ENCODE results near the gene MED16.

Gene MED16

GRCh38 chr19:868458-869244 is 24.3 kb downstream of the MED16 start:
- no peak overlapping the region for H3K4me3 ChIP-seq (ENCODE audit: insufficient read depth in 1 of 2, low read depth in 1 of 2, low read length in 2 of 2)
- no peak overlapping the region for H3K23ac ChIP-seq (ENCODE audit: low read length in 2 of 2)
- H2BK5ac ChIP-seq (ENCODE audit: low read depth, low read length, poor library complexity, severe bottlenecking): no peak overlapping the region
- H3K4ac ChIP-seq (ENCODE audit: low read depth in 1 of 2, low read length in 2 of 2): peak overlapping the region in 1 of 2 experiments; percentile 6
- DNase-seq: no peak
- 91% methylated on average over 34 of the region's 34 CpGs for WGBS
- peak overlapping the region; percentile 27 for H4K8ac ChIP-seq (ENCODE audit: low read length)
- peak overlapping the region; percentile 45 to 58 for H3K18ac ChIP-seq (ENCODE audit: low read depth in 1 of 2, low read length in 2 of 2)
- H3K27me3 ChIP-seq (ENCODE audit: control insufficient read depth in 1 of 2, insufficient read depth in 1 of 2, low read length in 2 of 2): no peaks in the 10 kb centered on the region
- H2BK120ac ChIP-seq (ENCODE audit: low read depth, low read length): no peak overlapping the region
- H3K4me2 ChIP-seq (ENCODE audit: low read length, poor library complexity, severe bottlenecking): no peak overlapping the region
- peak overlapping the region; percentile 56 for H3K27ac ChIP-seq (ENCODE audit: low read length, poor library complexity, severe bottlenecking)
- peaks cover 5% of the 10 kb centered on the region for H3K79me1 ChIP-seq (replicated peaks; ENCODE audit: low read length, poor library complexity, severe bottlenecking)
- H3K36me3 ChIP-seq (ENCODE audit: control insufficient read depth in 1 of 2, insufficient read depth in 2 of 2, low read depth in 1 of 2, low read length in 2 of 2): peaks cover 13 to 44% of the 10 kb centered on the region in 2 experiments
- H2BK15ac ChIP-seq (ENCODE audit: low read depth, poor library complexity, severe bottlenecking): no peak overlapping the region
- no peaks in the 10 kb centered on the region for H3K9me3 ChIP-seq (ENCODE audit: control insufficient read depth, low read length)
- H4K91ac ChIP-seq (ENCODE audit: low read length): peak overlapping the region; percentile 90
- no peak overlapping the region for H3K14ac ChIP-seq (ENCODE audit: low read length in 2 of 2)
- peak overlapping the region; percentile 68 for H3K9ac ChIP-seq (ENCODE audit: low read length)
- H2AK5ac ChIP-seq (ENCODE audit: low read length, severe bottlenecking): peak overlapping the region; percentile 43
- peaks cover 61% of the 10 kb centered on the region for H3K4me1 ChIP-seq (ENCODE audit: control insufficient read depth, insufficient read depth, low read depth, low read length)
- H2BK12ac ChIP-seq (ENCODE audit: low read length in 2 of 2): peak overlapping the region; percentile 57 to 69
- no peak overlapping the region for H2AFZ ChIP-seq (ENCODE audit: low read depth, low read length)

DNA sequence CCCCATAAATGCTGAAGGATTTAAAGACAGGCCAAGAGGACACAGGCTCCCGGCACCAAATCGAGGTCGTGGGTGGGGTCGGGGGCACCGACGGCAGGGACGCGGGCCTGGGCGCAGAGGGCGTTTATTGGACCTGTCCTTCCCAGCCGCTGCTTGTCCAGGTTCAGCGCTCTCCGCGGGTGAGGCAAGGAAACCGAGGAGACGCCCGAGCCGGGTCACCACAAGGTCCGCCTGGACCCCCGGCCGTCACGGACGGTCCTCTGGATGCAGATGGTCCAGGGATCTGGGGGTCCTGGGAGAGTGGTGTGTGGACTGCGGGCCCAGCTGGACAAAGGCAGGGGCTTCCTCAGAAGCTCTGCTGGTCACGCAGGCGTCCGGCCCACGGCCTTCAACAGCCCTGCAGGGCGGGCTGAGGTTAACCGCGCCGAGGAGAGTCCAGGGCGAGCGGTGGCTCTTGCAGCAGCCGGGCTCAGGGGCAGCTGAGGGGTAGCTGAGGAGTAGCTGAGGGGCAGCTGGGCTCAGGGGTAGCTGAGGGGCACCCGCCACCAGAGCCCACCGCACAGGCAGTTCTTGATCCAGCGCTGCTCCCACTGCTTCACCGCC is 25.0 kb downstream of the MED16 start:
- DNase-seq: no peak
- Histone ChIP-seq H3K4ac (ENCODE audit: low read depth in 1 of 2, low read length in 2 of 2) (no peak overlapping the region), H3K27me3 (ENCODE audit: control insufficient read depth in 1 of 2, insufficient read depth in 1 of 2, low read length in 2 of 2) (no peaks in the 10 kb centered on the region), H2BK12ac (ENCODE audit: low read length in 2 of 2) (no peak overlapping the region), H3K4me2 (ENCODE audit: low read length, poor library complexity, severe bottlenecking) (no peak overlapping the region), H3K4me1 (ENCODE audit: control insufficient read depth, insufficient read depth, low read depth, low read length) (peaks cover 61% of the 10 kb centered on the region), H4K91ac (ENCODE audit: low read length) (no peak overlapping the region), H3K14ac (ENCODE audit: low read length in 2 of 2) (no peak overlapping the region), H2BK5ac (ENCODE audit: low read depth, low read length, poor library complexity, severe bottlenecking) (no peak overlapping the region), H3K4me3 (ENCODE audit: insufficient read depth in 1 of 2, low read depth in 1 of 2, low read length in 2 of 2) (no peak overlapping the region), H3K18ac (ENCODE audit: low read depth in 1 of 2, low read length in 2 of 2) (no peak overlapping the region), H2AFZ (ENCODE audit: low read depth, low read length) (no peak overlapping the region), H3K27ac (ENCODE audit: low read length, poor library complexity, severe bottlenecking) (peak overlapping the region; percentile 11), H2BK120ac (ENCODE audit: low read depth, low read length) (no peak overlapping the region), H2BK15ac (ENCODE audit: low read depth, poor library complexity, severe bottlenecking) (no peak overlapping the region), H2AK5ac (ENCODE audit: low read length, severe bottlenecking) (peak overlapping the region; percentile 81), H3K9me3 (ENCODE audit: control insufficient read depth, low read length) (no peaks in the 10 kb centered on the region), H3K9ac (ENCODE audit: low read length) (no peak overlapping the region), H3K79me1 (replicated peaks; ENCODE audit: low read length, poor library complexity, severe bottlenecking) (peaks cover 5% of the 10 kb centered on the region), H4K8ac (ENCODE audit: low read length) (no peak overlapping the region), H3K23ac (ENCODE audit: low read length in 2 of 2) (no peak overlapping the region), H3K36me3 (ENCODE audit: control insufficient read depth in 1 of 2, insufficient read depth in 2 of 2, low read depth in 1 of 2, low read length in 2 of 2) (peaks cover 13 to 41% of the 10 kb centered on the region in 2 experiments)
- WGBS: 96% methylated on average over 36 of the region's 39 CpGs

- no peaks in the 10 kb centered on the region for H3K9me3 ChIP-seq (ENCODE audit: control insufficient read depth, low read length)
- no peak for DNase-seq
- no peak overlapping the region for H3K23ac ChIP-seq (ENCODE audit: low read length in 2 of 2)
- H3K18ac ChIP-seq (ENCODE audit: low read depth in 1 of 2, low read length in 2 of 2): no peak overlapping the region
- no peak overlapping the region for H3K14ac ChIP-seq (ENCODE audit: low read length in 2 of 2)
- H3K4me1 ChIP-seq (ENCODE audit: control insufficient read depth, insufficient read depth, low read depth, low read length): peaks cover 63% of the 10 kb centered on the region
- no peak overlapping the region for H2BK5ac ChIP-seq (ENCODE audit: low read depth, low read length, poor library complexity, severe bottlenecking)
- H2AFZ ChIP-seq (ENCODE audit: low read depth, low read length): no peak overlapping the region
- peaks cover 13 to 40% of the 10 kb centered on the region in 2 experiments for H3K36me3 ChIP-seq (ENCODE audit: control insufficient read depth in 1 of 2, insufficient read depth in 2 of 2, low read depth in 1 of 2, low read length in 2 of 2)
- no peak overlapping the region for H2BK15ac ChIP-seq (ENCODE audit: low read depth, poor library complexity, severe bottlenecking)
- H3K27ac ChIP-seq (ENCODE audit: low read length, poor library complexity, severe bottlenecking): peak overlapping the region; percentile 11
- H3K27me3 ChIP-seq (ENCODE audit: control insufficient read depth in 1 of 2, insufficient read depth in 1 of 2, low read length in 2 of 2): no peaks in the 10 kb centered on the region
- H2BK120ac ChIP-seq (ENCODE audit: low read depth, low read length): no peak overlapping the region
- 82% methylated on average over 16 of the region's 16 CpGs for WGBS
- H2AK5ac ChIP-seq (ENCODE audit: low read length, severe bottlenecking): peak overlapping the region; percentile 81
- H3K4ac ChIP-seq (ENCODE audit: low read depth in 1 of 2, low read length in 2 of 2): no peak overlapping the region
- peak overlapping the region in 1 of 2 experiments; percentile 9 for H3K4me3 ChIP-seq (ENCODE audit: insufficient read depth in 1 of 2, low read depth in 1 of 2, low read length in 2 of 2)
- peaks cover 5% of the 10 kb centered on the region for H3K79me1 ChIP-seq (replicated peaks; ENCODE audit: low read length, poor library complexity, severe bottlenecking)
- no peak overlapping the region for H2BK12ac ChIP-seq (ENCODE audit: low read length in 2 of 2)
- H4K8ac ChIP-seq (ENCODE audit: low read length): no peak overlapping the region
- no peak overlapping the region for H3K9ac ChIP-seq (ENCODE audit: low read length)
- H3K4me2 ChIP-seq (ENCODE audit: low read length, poor library complexity, severe bottlenecking): no peak overlapping the region
- H4K91ac ChIP-seq (ENCODE audit: low read length): no peak overlapping the region
Measured at GRCh38 chr19:867301-867793, 25.6 kb downstream of the MED16 start.

GRCh38 chr19:866769-867300 is 26.2 kb downstream of the MED16 start:
- no peak overlapping the region for H4K8ac ChIP-seq (ENCODE audit: low read length)
- no peak overlapping the region for H3K9ac ChIP-seq (ENCODE audit: low read length)
- no peak overlapping the region for H2AFZ ChIP-seq (ENCODE audit: low read depth, low read length)
- H3K4ac ChIP-seq (ENCODE audit: low read depth in 1 of 2, low read length in 2 of 2): no peak overlapping the region
- H3K4me1 ChIP-seq (ENCODE audit: control insufficient read depth, insufficient read depth, low read depth, low read length): peaks cover 60% of the 10 kb centered on the region
- no peak overlapping the region for H3K27ac ChIP-seq (ENCODE audit: low read length, poor library complexity, severe bottlenecking)
- H3K27me3 ChIP-seq (ENCODE audit: control insufficient read depth in 1 of 2, insufficient read depth in 1 of 2, low read length in 2 of 2): no peaks in the 10 kb centered on the region
- H3K79me1 ChIP-seq (replicated peaks; ENCODE audit: low read length, poor library complexity, severe bottlenecking): peaks cover 5% of the 10 kb centered on the region
- no peak overlapping the region for H2BK15ac ChIP-seq (ENCODE audit: low read depth, poor library complexity, severe bottlenecking)
- no peak overlapping the region for H2BK12ac ChIP-seq (ENCODE audit: low read length in 2 of 2)
- WGBS: 92% methylated on average over 34 of the region's 38 CpGs
- no peak overlapping the region for H3K23ac ChIP-seq (ENCODE audit: low read length in 2 of 2)
- H2BK5ac ChIP-seq (ENCODE audit: low read depth, low read length, poor library complexity, severe bottlenecking): peak overlapping the region; percentile 19
- H3K4me2 ChIP-seq (ENCODE audit: low read length, poor library complexity, severe bottlenecking): no peak overlapping the region
- H3K14ac ChIP-seq (ENCODE audit: low read length in 2 of 2): no peak overlapping the region
- no peak overlapping the region for H4K91ac ChIP-seq (ENCODE audit: low read length)
- H2AK5ac ChIP-seq (ENCODE audit: low read length, severe bottlenecking): peak overlapping the region; percentile 56
- H3K9me3 ChIP-seq (ENCODE audit: control insufficient read depth, low read length): no peaks in the 10 kb centered on the region
- no peak overlapping the region for H3K18ac ChIP-seq (ENCODE audit: low read depth in 1 of 2, low read length in 2 of 2)
- no peak overlapping the region for H2BK120ac ChIP-seq (ENCODE audit: low read depth, low read length)
- no peak for DNase-seq
- H3K4me3 ChIP-seq (ENCODE audit: insufficient read depth in 1 of 2, low read depth in 1 of 2, low read length in 2 of 2): peak overlapping the region in 1 of 2 experiments; percentile 9
- peaks cover 13 to 35% of the 10 kb centered on the region in 2 experiments for H3K36me3 ChIP-seq (ENCODE audit: control insufficient read depth in 1 of 2, insufficient read depth in 2 of 2, low read depth in 1 of 2, low read length in 2 of 2)

All from mesenchymal stem cell (in vitro differentiated cells and primary cell).